ENCODE measurements around the gene SCN1A. TPM values are rescaled to one million over a fixed set of nuclear protein-coding genes. Genes with fewer than 3 reads are reported as not detected.
"Not testable (repeated sequence)": the region's sequence is repeated elsewhere in the genome, so short reads cannot be mapped to it uniquely, and the experiment has no call there.

The SCN1A gene
- polyA plus RNA-seq, 10 donors: 0.03 to 0.49 (median 0.11) TPM; not detected in 4

GRCh38 chr2:166135849-166136258, 8.0 kb upstream of the SCN1A start:
- no peak for DNase-seq

- DNase-seq: no peak
These were observed 7.5 kb upstream of the SCN1A start for GRCh38 chr2:166135152-166135848.

- DNase-seq: no peak
These were observed 6.7 kb upstream of the SCN1A start for GRCh38 chr2:166134252-166135151.

- DNase-seq: no peak
These were observed 5.8 kb upstream of the SCN1A start for GRCh38 chr2:166133653-166134052.

- no peak for DNase-seq
These were observed 311 bp upstream of the SCN1A start for GRCh38 chr2:166128156-166128505.

GRCh38 chr2:166126007-166126639, 1.7 kb downstream of the SCN1A start:
- no peak for DNase-seq

- no peak for DNase-seq
These were observed 2.3 kb downstream of the SCN1A start for GRCh38 chr2:166125557-166125956.

- no peak for DNase-seq
These were observed 9.6 kb downstream of the SCN1A start for GRCh38 chr2:166118180-166118579.

- no peak for DNase-seq
These were observed 10.3 kb downstream of the SCN1A start for GRCh38 chr2:166117491-166117890.

GRCh38 chr2:166115589-166115988, 12.2 kb downstream of the SCN1A start:
- no peak for DNase-seq

- DNase-seq: no peak
These were observed 15.6 kb downstream of the SCN1A start for GRCh38 chr2:166112193-166112605.

GRCh38 chr2:166106431-166107015, 21.3 kb downstream of the SCN1A start:
- peak in 2 of 3 donors; percentile 5 to 40 for DNase-seq

GRCh38 chr2:166104773-166105172, 23.0 kb downstream of the SCN1A start:
- DNase-seq: no peak

GRCh38 chr2:166104084-166104483, 23.7 kb downstream of the SCN1A start:
- no peak for DNase-seq

- not testable (repeated sequence) for DNase-seq
These were observed 24.5 kb downstream of the SCN1A start for GRCh38 chr2:166103277-166103676.

GRCh38 chr2:166094325-166094724, 33.5 kb downstream of the SCN1A start:
- no peak for DNase-seq

- no peak for DNase-seq
These were observed 34.9 kb downstream of the SCN1A start for GRCh38 chr2:166092889-166093288.

GRCh38 chr2:166091439-166091838, 36.4 kb downstream of the SCN1A start:
- no peak for DNase-seq

GRCh38 chr2:166090908-166091307, 36.9 kb downstream of the SCN1A start:
- DNase-seq: no peak

- DNase-seq: no peak
These were observed 37.5 kb downstream of the SCN1A start for GRCh38 chr2:166090346-166090745.

- DNase-seq: no peak
These were observed 39.2 kb downstream of the SCN1A start for GRCh38 chr2:166088634-166089033.

GRCh38 chr2:166084301-166084700, 43.5 kb downstream of the SCN1A start:
- DNase-seq: no peak

Measured in muscle of back (tissue), 11 donors.